OCI-LY1 (cell line): Measurements from ENCODE around the gene PSENEN.
A peak's percentile ranks its signal among the peaks of the same experiment; 100 is the strongest.

Experiments
- H2AFZ ChIP-seq: fragments of 200-600 bp; sonication (generic), shearing (Covaris generic); 2 replicates; pipeline ENCODE4 v1.6.0; 2014; ENCODE audit warnings: antibody characterized with exemption, mild to moderate bottlenecking, low read length
- H3F3A ChIP-seq: fragments of 200-600 bp; sonication (generic), shearing (Covaris generic); 2 replicates; pipeline ENCODE4 v1.6.0; 2014; ENCODE audit warnings: mild to moderate bottlenecking, antibody characterized with exemption, low read length, moderate library complexity; ENCODE audit not compliant: insufficient read depth
- H3K27ac ChIP-seq: fragments of 200-600 bp; sonication (generic); 2 replicates; pipeline ENCODE4 v1.5.1; 2014; ENCODE audit warnings: low read length, mixed run types, mild to moderate bottlenecking, low read depth; ENCODE audit not compliant: poor library complexity, severe bottlenecking
- H3K27me3 ChIP-seq: fragments of 200-600 bp; sonication (generic); 2 replicates; pipeline ENCODE4 v1.6.0; 2014; ENCODE audit warnings: antibody characterized with exemption, mild to moderate bottlenecking, low read length, moderate library complexity; ENCODE audit not compliant: insufficient read depth
- H3K36me3 ChIP-seq: fragments of 200-600 bp; sonication (generic); 2 replicates; pipeline ENCODE4 v1.6.1; 2014; ENCODE audit warnings: mild to moderate bottlenecking, antibody characterized with exemption, low read length, moderate library complexity, mixed read lengths; ENCODE audit not compliant: insufficient read depth
- H3K4me1 ChIP-seq: fragments of 200-600 bp; sonication (generic); 2 replicates; pipeline ENCODE4 v1.5.1; 2014; ENCODE audit warnings: mild to moderate bottlenecking, low read length, moderate library complexity; ENCODE audit not compliant: insufficient read depth, severe bottlenecking
- H3K4me2 ChIP-seq: fragments of 200-600 bp; sonication (generic), shearing (Covaris generic); 2 replicates; pipeline ENCODE4 v1.6.1; 2014; ENCODE audit warnings: low read length
- H3K4me3 ChIP-seq: fragments of 200-600 bp; sonication (generic); 2 replicates; pipeline ENCODE4 v1.5.1; 2014; ENCODE audit warnings: low read length, low read depth, mild to moderate bottlenecking, mixed read lengths; ENCODE audit not compliant: poor library complexity, severe bottlenecking
- H3K79me2 ChIP-seq: fragments of 200-600 bp; shearing (Covaris generic); 2 replicates; pipeline ENCODE4 v1.6.1; 2016; ENCODE audit warnings: mixed run types, low read length, mixed read lengths; ENCODE audit not compliant: insufficient read depth
- H3K9ac ChIP-seq: fragments of 200-600 bp; sonication (generic), shearing (Covaris generic); 2 replicates; pipeline ENCODE4 v1.6.1; 2014; ENCODE audit warnings: mild to moderate bottlenecking, low read length, mixed read lengths
- H3K9me2 ChIP-seq: fragments of 200-600 bp; sonication (generic), shearing (Covaris generic); 2 replicates; pipeline ENCODE4 v1.6.1; 2014; ENCODE audit warnings: low read depth, mild to moderate bottlenecking, low read length, mixed read lengths
- H3K9me3 ChIP-seq: fragments of 200-600 bp; shearing (Covaris generic); 2 replicates; pipeline ENCODE4 v1.6.1; 2014; ENCODE audit warnings: low read length, mixed read lengths
- H4K20me1 ChIP-seq: fragments of 200-600 bp; sonication (generic), shearing (Covaris generic); 2 replicates; pipeline ENCODE4 v1.6.0; 2016; ENCODE audit warnings: mild to moderate bottlenecking, low read length; ENCODE audit not compliant: insufficient read depth
- CTCF ChIP-seq: fragments of 200-600 bp; sonication (generic), shearing (Covaris generic); IDR thresholded peaks from 2 replicates; pipeline ENCODE4 v1.5.1; 2017; ENCODE audit warnings: mild to moderate bottlenecking, antibody characterized with exemption, low read length, moderate library complexity, mixed read lengths
- EZH2 ChIP-seq: fragments of 200-600 bp; sonication (generic), shearing (Covaris generic); IDR thresholded peaks from 2 replicates; pipeline ENCODE4 v1.8.0; 2017; ENCODE audit warnings: borderline replicate concordance, mixed run types, mild to moderate bottlenecking, antibody characterized with exemption, low read length, moderate library complexity, mixed read lengths

Gene PSENEN

GRCh38 chr19:35742121-35742724, 3.2 kb upstream of the PSENEN start, which contains the start of gene IGFLR1:
Gene IGFLR1 (minus strand): TSS chr19:35742452. CDS start chr19:35741180, 1,272 bp downstream.
- Histone ChIP-seq H3K4me3 (peak within 1 kb of the TSS; percentile 71), H3K27me3 (no peaks in the 10 kb centered on the region), H4K20me1 (no peaks in the 10 kb centered on the region), H3K4me1 (peaks cover 61% of the 10 kb centered on the region), H3F3A (no peaks in the 10 kb centered on the region), H3K9ac (peak within 1 kb of the TSS; percentile 44; the same call in 1 of the 2 replicates), H2AFZ (no peak within 1 kb of the TSS), H3K4me2 (peak within 1 kb of the TSS; percentile 58), H3K9me2 (no peaks in the 10 kb centered on the region), H3K27ac (peak within 1 kb of the TSS; percentile 86), H3K9me3 (no peaks in the 10 kb centered on the region), H3K36me3 (peaks cover 19% of the 10 kb centered on the region), H3K79me2 (no peaks in the 10 kb centered on the region)
- no peak for TF ChIP-seq CTCF
- no peak for TF ChIP-seq EZH2

- Histone ChIP-seq H3K9me3 (no peaks in the 10 kb centered on the region), H3K9me2 (no peaks in the 10 kb centered on the region), H3K4me1 (peaks cover 69% of the 10 kb centered on the region), H2AFZ (no peak overlapping the region), H3K9ac (peak overlapping the region; percentile 92), H3K79me2 (no peaks in the 10 kb centered on the region), H3K36me3 (peaks cover 4% of the 10 kb centered on the region), H3F3A (no peaks in the 10 kb centered on the region), H3K27me3 (no peaks in the 10 kb centered on the region), H3K27ac (peak overlapping the region; percentile 97), H3K4me2 (peak overlapping the region; percentile 87), H4K20me1 (no peaks in the 10 kb centered on the region), H3K4me3 (peak overlapping the region; percentile 91)
- no peak for TF ChIP-seq EZH2
- no peak for TF ChIP-seq CTCF
Observed at GRCh38 chr19:35743640-35744429, 1.6 kb upstream of the PSENEN start.

- Histone ChIP-seq H3K9me2 (no peaks in the 10 kb centered on the region), H3K27me3 (no peaks in the 10 kb centered on the region), H3K9me3 (no peaks in the 10 kb centered on the region), H3K4me3 (peak overlapping the region; percentile 91), H2AFZ (no peak overlapping the region), H3F3A (no peaks in the 10 kb centered on the region), H4K20me1 (no peaks in the 10 kb centered on the region), H3K9ac (peak overlapping the region; percentile 92), H3K4me2 (peak overlapping the region; percentile 87), H3K4me1 (peaks cover 73% of the 10 kb centered on the region), H3K79me2 (no peaks in the 10 kb centered on the region), H3K36me3 (no peaks in the 10 kb centered on the region), H3K27ac (peak overlapping the region; percentile 97)
- no peak for TF ChIP-seq EZH2
- TF ChIP-seq CTCF = peak; percentile 42
Observed at GRCh38 chr19:35744430-35745327, 772 bp upstream of the PSENEN start.
